GM18907 (cell line): ENCODE results near the gene NID1.
"Not testable (repeated sequence)": the region's sequence is repeated elsewhere in the genome, so short reads cannot be mapped to it uniquely, and the experiment has no call there.

Experiments used
- ATAC-seq: cut with Tn5 transposase; IDR thresholded peaks from one replicate; pipeline ENCODE4 v1.9.1; 2021; ENCODE audit warnings: mild to moderate bottlenecking, moderate library complexity; ENCODE audit not compliant: unreplicated experiment

The NID1 gene

GRCh38 chr1:236095705-236096520 lies 31.0 kb upstream of the NID1 start:
- no peak for ATAC-seq

DNA sequence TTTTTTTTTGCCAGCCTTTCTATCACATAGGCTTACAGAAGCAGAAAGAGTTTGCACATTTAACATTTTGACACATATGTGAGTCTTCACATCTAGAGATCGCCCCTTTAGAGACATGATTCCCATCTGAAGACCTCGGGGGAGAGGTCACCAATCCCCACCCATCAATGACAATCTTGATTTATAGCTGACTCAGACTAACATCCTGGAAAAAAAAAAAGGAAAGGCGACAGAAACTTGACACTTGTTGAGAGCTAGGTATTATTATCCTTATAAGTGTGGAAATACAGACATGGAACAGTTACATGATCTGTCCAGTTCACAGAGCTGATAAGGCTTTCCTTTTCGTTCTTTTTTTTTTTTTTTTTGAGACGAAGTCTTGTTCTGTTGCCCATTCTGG lies 28.0 kb upstream of the NID1 start:
- ATAC-seq: no peak

DNA sequence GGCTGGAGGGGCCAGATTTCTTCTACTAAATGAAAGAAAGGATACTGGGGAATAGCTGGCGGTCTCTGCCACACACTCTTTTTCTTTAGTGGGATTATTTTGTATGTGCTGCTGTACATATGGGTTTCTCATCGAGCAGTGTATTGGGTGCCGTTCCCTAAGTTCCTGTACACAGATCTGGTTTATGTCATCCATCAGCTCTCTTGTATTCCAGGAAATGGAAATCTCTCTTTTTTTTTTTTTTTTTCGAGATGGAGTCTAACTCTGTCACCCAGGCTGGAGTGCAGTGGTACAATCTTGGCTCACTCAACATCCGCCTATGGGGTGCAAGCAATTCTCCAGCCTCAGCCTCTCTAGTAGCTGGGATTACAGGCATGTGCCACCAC lies 27.0 kb upstream of the NID1 start:
- no peak for ATAC-seq

GRCh38 chr1:236090741-236091147 lies 25.9 kb upstream of the NID1 start:
- ATAC-seq: no peak

DNA sequence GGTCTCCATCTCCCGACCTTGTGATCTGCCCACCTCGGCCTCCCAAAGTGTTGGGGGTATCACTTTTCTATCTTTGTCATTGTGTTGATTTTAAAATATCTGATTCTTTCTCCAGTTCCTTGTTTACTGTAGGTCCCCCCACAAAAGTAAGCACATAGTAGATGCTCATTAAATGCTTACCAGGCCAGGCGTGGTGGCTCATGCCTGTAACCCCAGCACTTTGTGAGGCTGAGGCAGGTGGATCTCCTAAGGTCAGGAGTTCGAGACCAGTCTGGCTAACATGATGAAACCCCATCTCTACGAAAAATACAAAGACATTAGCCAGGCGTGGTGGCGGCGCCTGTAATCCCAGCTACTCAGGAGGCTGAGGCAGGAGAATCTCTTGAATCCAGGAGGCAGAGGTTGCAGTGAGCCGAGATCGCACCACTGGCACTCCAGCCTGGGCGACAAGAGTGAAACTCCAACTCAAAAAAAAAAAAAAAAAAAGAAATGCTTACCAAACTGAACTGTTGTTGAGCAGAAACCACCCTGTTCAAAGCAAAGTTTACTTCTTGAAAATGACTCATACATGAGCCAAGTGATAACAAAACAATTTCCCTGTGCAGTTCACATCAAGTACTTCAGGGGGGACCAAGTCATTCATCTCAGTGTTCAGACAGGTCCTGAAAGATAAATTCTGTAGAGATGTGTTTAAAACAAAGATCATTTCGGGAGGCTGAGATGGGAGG lies 24.3 kb upstream of the NID1 start:
- peak; percentile 51 for ATAC-seq

GRCh38 chr1:236086537-236086936 lies 21.6 kb upstream of the NID1 start:
- ATAC-seq: no peak

DNA sequence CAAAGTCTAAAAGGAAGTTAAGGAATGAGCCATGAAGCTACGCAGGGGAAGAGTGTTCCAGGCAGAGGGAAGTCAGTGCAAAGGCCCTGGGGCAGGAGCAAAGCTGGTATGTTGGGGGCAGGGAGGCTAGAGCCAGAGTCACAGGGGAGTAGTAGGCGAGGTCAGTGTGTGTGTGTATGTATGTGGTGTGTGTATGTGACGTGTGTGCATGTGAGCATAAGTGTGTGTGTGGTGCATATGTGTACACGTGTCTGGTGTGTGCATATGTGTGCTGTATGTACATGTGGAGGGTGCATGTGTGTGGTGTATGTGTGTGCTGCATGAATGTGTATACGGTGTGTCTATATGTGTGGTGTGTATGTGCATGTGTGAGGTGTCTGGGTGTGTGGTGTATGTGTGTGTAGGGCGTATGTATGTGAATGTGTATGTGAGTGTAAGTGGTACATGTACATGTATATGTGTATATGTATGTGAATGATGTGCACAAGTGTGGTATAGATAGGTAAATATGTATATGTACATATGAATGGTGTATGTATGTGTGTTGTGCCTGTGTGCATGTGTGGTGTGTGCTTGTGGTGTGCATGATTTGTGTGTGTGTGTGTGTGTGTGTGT lies 20.8 kb upstream of the NID1 start:
- no peak for ATAC-seq

DNA sequence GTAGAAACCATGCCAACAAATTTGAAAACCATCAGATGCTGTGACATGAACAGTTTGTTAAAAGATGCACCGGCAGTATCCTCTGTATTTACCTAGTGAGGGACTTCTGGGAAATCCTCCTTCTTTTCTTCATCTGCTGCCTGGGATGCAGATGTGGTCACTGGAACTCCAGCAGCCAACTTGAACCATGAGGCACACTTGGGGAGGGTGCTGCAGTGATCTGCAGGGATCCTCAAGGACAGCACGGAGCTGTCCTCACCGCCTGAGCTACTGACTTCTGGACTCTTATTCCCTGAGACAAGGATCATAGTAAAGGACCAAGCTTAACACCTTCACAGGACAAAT lies 19.5 kb upstream of the NID1 start:
- ATAC-seq: no peak

DNA sequence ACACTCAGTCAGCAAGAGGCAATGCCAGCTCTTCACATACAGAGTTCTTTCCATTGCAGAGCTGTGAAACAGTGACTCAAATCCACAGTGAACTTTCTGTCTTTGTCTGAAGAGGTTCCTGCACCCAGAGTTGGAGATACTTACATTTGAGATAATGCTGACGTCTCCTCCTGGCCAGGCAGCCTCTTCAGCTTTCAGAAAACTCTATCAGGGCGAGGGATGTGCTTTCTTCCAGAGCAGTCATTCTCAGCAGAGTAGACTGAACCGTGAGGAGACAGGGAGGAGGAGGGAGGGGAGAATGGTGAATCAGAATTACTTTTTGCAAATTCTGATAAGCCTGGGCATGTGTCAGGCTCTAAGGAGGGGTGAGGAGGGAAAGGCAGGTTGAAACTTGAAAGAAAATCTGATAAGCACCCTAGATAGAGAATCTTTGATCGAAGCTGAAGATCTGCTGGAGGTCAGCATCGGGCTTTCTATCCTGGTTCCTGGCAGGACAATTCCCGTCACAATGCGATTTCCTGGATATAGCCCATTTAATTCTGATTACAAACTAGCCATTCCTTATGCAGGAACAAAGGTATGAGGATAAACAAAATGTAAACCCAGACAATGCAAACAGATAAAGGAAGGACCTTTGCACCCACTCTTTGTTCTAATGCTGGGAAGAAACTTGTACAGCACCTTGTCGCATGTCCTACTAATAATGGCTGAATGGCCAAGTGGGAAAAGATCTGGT lies 18.9 kb upstream of the NID1 start:
- ATAC-seq: no peak

GRCh38 chr1:236082526-236082925 lies 17.6 kb upstream of the NID1 start:
- ATAC-seq: no peak

DNA sequence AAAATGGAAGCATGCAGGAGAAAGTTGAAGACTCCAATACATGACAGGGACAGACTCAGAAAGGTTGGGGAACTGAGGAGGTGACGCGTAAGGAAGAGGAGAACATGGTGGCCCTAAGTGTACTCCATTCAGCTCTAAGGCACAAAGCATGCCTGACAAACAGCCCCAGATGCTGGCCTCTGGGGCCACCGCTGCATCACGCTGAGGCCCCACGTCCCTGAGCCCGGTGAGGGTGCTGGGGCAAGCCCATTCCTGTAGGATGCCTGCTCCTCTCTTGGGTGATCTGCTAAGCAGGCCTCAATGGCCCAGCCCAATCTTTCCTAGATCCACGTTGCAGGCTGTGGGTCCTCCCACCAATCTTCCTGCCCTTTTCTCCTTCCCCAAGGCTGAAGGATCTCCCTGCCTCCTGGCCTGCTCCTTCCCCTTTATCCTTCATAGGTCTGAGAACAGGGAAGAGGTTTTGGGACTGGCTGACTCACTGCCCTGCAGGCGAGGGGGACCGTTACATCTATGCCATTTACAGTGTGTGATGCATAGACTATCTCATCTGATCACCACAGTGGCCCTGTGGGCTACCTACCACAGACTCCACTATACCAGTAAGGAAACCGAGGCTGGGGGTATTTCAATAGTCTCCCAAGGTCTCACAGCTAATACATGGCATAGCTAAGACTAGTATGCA lies 16.8 kb upstream of the NID1 start:
- ATAC-seq: no peak

DNA sequence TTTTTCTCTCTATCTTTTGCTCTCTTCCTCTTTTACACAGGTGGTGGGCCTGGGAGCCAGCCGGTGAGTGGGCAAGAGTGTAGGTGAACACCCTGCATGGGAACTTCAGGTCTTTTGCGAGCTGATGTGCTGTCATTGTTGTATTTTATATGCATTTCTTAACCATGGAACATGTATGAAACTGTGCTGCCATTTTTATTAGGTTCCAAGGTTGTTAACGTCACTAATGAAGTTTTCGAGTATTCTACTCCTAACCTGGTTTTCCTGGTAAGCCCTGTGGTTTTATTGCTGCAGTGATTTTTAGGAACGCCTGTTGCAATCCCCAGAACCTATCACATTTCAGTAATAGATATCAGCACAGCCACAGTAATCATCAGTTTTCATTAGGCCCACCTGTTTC lies 14.8 kb upstream of the NID1 start:
- no peak for ATAC-seq

GRCh38 chr1:236078993-236079392 lies 14.1 kb upstream of the NID1 start:
- no peak for ATAC-seq

DNA sequence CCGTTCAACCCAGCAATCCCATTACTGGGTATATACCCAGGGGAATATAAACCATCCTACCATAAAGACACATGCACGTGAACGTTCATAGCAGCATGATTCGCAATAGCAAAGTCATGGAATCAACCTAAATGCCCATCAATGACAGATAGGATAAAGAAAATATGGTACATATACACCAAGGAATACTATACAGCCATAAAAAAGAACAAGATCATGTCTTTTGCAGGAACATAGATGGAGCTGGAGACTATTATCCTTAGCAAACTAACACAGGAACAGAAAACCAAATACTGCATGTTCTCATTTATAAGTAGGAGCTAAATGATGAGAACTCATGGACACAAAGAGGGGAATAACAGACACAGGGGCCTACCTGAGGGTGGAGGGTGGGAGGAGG lies 13.2 kb upstream of the NID1 start:
- ATAC-seq: not testable (repeated sequence)

DNA sequence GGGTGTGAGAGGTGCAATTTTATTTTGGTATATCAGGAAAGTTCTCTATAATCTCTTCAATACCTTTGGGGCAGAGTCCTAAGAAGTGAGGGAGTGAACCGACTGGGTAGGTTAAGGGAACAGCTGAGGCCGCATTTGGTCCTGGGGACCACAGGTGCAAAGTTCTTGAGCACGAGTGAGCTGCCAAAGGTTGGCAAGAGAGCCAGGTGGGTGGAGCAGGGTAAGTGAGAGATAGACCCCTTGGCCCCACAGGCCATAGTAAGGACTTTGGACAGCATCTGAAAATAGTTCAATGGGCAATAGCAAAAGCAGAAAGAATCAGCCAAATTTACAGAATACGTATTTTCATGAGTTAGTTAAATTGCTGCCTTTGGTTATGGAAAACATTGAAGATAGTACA lies 11.0 kb upstream of the NID1 start:
- no peak for ATAC-seq

- no peak for ATAC-seq
Measured at GRCh38 chr1:236073307-236073897, 8.5 kb upstream of the NID1 start.

GRCh38 chr1:236072001-236072400 lies 7.1 kb upstream of the NID1 start:
- ATAC-seq: no peak

DNA sequence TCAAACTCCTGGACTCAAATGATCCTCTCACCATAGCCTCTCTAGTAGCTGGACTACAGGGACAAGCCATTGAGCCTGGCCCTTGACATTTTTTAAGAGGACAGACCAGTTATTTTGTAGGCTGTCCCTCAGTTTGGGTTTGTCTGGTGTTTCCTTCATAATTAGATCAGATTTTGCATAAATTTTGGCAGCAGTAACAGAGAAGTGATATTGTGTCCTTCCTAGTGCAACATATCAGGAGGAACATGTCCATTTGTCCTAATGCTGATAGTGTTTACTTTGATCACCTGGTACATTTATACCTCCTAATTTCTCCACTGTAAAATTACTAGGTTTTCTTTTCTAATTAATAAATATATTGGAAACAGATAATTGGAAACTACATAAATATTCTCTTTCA lies 5.9 kb upstream of the NID1 start:
- no peak for ATAC-seq

DNA sequence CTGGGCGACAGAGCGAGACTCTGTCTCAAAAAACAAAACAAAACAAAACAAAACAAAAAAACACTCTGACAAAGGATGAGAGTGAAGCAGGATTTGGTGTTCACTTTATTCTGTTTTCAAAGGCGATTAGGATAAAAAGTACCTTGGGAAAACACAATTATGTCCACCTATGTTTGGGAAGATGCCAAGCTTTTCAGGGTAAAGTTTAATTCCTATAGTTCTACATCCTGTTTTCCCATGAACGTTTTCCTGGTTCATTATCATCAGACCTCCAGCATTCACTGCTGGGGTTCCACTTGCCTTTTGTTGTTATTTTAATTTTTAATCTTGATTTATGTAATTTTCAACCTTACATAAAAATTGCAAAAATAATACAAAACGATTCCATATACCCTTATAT lies 4.9 kb upstream of the NID1 start:
- ATAC-seq: no peak

DNA sequence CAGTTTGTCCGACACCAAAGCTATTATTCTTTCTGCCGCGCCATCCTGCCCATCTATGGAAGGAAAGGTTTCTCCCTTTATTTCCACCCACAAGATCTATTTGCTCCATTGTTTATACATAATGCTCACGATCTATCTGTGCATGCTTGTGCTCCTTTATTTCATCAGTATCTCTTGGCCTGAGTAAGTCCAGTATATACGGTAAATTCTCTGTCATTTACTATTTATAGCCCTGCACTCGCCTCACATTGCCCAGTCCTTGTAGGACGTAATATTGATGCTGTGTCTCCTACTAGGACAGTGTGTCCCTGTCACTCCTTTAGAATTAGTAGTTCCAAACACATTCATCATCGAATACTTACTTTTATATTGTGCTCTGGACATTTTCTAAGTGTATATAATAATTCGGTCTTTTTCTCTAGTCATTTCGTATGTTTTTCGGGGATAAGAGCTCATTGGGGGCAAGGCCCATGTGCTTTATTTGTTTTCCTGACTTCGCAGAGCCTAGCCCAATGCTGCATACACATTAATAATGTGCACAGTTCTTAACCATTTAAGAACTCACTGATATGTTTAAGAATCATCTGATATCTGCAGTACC lies 3.1 kb upstream of the NID1 start:
- ATAC-seq: no peak
